Stimulated activated memory B cell treated with anti-CD40 and anti-IgM and Interleukin-4, amounts not matched to agents 10 μg/mL and 1 μg/mL and 100 μg/mL, for 72 hours (primary cell): ENCODE data around the gene IFIT2.
"Not testable (repeated sequence)": the region's sequence is repeated elsewhere in the genome, so short reads cannot be mapped to it uniquely, and the experiment has no call there.

Experiments used
- ATAC-seq: fragments of 150-1000 bp; cut with Tn5 transposase; 2 replicates; pipeline ENCODE4 v1.10.0; 2021
- H3K27ac Mint-ChIP-seq: one replicate; pipeline ENCODE4 v1.8.0; 2022; ENCODE audit warnings: mild to moderate bottlenecking, mixed read lengths
- H3K27me3 Mint-ChIP-seq: one replicate; pipeline ENCODE4 v1.8.0; 2022; ENCODE audit warnings: mixed read lengths
- H3K36me3 Mint-ChIP-seq: one replicate; pipeline ENCODE4 v1.8.0; 2022; ENCODE audit warnings: mixed read lengths
- H3K4me1 Mint-ChIP-seq: one replicate; pipeline ENCODE4 v1.8.0; 2022; ENCODE audit warnings: mixed read lengths
- H3K4me3 Mint-ChIP-seq: one replicate; pipeline ENCODE4 v1.8.0; 2022; ENCODE audit warnings: mild to moderate bottlenecking, moderate library complexity, mixed read lengths
- H3K9me3 Mint-ChIP-seq: one replicate; pipeline ENCODE4 v1.8.0; 2022; ENCODE audit warnings: mixed read lengths

Gene IFIT2

DNA sequence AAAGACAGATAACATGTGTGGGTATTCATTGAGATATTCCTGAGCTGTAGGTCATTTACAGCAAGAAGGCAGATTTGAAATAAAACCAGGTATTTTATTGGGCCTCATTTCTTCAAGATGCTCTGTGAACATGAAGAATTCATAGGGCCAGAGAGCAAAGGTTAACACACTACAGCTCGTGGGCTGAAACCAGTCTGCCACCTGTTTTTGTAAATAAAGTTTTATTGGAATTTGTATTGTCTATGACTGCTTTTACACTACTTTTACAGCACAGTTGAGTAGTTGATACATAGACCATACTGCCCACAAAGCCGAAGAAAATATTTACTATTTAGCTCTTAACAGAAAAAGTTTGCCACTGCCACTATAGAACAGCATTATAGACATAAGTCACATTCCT is 28.2 kb upstream of the IFIT2 start:
- no peaks in the 10 kb centered on the region for H3K4me1 Mint-ChIP-seq
- no peaks in the 10 kb centered on the region for H3K27me3 Mint-ChIP-seq
- no peak for ATAC-seq
- no peak overlapping the region for H3K4me3 Mint-ChIP-seq
- peaks cover 2% of the 10 kb centered on the region for H3K9me3 Mint-ChIP-seq
- no peak overlapping the region for H3K27ac Mint-ChIP-seq
- H3K36me3 Mint-ChIP-seq, result no peaks in the 10 kb centered on the region

GRCh38 chr10:89274928-89275327 is 26.9 kb upstream of the IFIT2 start:
- H3K27ac Mint-ChIP-seq, result no peak overlapping the region
- H3K4me3 Mint-ChIP-seq, result no peak overlapping the region
- no peak for ATAC-seq

DNA sequence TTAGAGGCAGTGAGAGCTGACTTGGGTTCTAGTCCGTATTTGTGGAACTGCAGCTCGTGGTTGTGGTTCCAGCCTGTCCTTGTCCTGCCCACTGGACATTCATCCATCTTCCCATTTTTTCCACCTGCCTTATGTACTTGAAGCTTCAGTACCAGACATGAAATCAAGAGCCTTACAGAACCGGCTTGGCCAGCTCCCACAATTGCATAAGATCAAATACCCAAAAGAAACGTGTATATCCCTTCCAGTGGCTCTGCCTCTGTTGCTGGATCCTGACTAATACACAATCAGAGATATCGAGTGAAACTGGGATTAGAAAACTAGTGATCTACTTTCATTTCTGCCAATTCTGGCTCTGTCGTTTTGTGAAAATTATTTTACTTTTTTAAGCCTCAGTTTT is 26.5 kb upstream of the IFIT2 start:
- no peaks in the 10 kb centered on the region for H3K27me3 Mint-ChIP-seq
- no peak for ATAC-seq
- H3K27ac Mint-ChIP-seq, result no peak overlapping the region
- peaks cover 2% of the 10 kb centered on the region for H3K9me3 Mint-ChIP-seq
- H3K36me3 Mint-ChIP-seq, result no peaks in the 10 kb centered on the region
- H3K4me1 Mint-ChIP-seq, result no peaks in the 10 kb centered on the region
- no peak overlapping the region for H3K4me3 Mint-ChIP-seq

More at GRCh38 chr10:89274928-89275327, 26.9 kb upstream of the IFIT2 start:
- peaks cover 2% of the 10 kb centered on the region for H3K9me3 Mint-ChIP-seq
- no peaks in the 10 kb centered on the region for H3K4me1 Mint-ChIP-seq
- no peaks in the 10 kb centered on the region for H3K27me3 Mint-ChIP-seq
- H3K36me3 Mint-ChIP-seq, result no peaks in the 10 kb centered on the region

DNA sequence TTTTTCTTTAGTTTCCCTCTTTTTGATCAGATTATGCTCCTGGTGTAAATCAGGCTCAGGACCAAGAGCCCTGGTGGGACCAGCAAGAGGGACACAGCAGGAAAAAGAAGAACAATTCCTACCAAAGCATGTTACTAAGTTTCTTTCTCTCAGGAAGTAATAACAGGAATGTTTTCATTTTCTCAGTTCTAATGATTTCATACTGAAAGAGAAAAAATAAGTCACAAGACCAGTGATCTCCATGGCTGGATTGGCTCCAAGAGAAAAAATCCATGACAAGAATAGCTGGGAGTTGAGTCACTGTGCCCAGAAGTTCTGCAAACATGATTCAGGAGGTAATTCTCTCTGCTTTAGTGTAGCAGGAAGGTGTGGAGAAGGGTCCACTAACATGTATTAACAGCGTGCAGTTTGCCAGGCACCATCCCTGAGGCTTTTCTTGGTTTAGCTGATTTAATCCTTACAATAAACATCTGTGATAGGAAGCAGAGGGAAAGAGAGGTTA is 23.8 kb upstream of the IFIT2 start:
- H3K36me3 Mint-ChIP-seq, result no peaks in the 10 kb centered on the region
- no peak overlapping the region for H3K27ac Mint-ChIP-seq
- no peaks in the 10 kb centered on the region for H3K9me3 Mint-ChIP-seq
- H3K4me1 Mint-ChIP-seq, result no peaks in the 10 kb centered on the region
- no peak overlapping the region for H3K4me3 Mint-ChIP-seq
- no peaks in the 10 kb centered on the region for H3K27me3 Mint-ChIP-seq
- ATAC-seq, result no peak

GRCh38 chr10:89278900-89279392 is 22.9 kb upstream of the IFIT2 start:
- Mint-ChIP-seq H3K4me3 (no peak overlapping the region), H3K9me3 (no peaks in the 10 kb centered on the region), H3K4me1 (no peaks in the 10 kb centered on the region), H3K27me3 (no peaks in the 10 kb centered on the region), H3K27ac (no peak overlapping the region), H3K36me3 (no peaks in the 10 kb centered on the region)
- ATAC-seq, result no peak

GRCh38 chr10:89279421-89279869 is 22.4 kb upstream of the IFIT2 start:
- Mint-ChIP-seq H3K27me3 (no peaks in the 10 kb centered on the region), H3K27ac (no peak overlapping the region), H3K9me3 (no peaks in the 10 kb centered on the region), H3K36me3 (no peaks in the 10 kb centered on the region), H3K4me1 (no peaks in the 10 kb centered on the region), H3K4me3 (no peak overlapping the region)
- ATAC-seq, result no peak

- no peaks in the 10 kb centered on the region for H3K4me1 Mint-ChIP-seq
Observed at GRCh38 chr10:89280508-89280907, 21.3 kb upstream of the IFIT2 start.

GRCh38 chr10:89281606-89282395 is 20.0 kb upstream of the IFIT2 start:
- H3K9me3 Mint-ChIP-seq, result no peaks in the 10 kb centered on the region
- H3K4me1 Mint-ChIP-seq, result no peaks in the 10 kb centered on the region
- H3K36me3 Mint-ChIP-seq, result no peaks in the 10 kb centered on the region

More at GRCh38 chr10:89280508-89280907, 21.3 kb upstream of the IFIT2 start:
- Mint-ChIP-seq H3K9me3 (no peaks in the 10 kb centered on the region), H3K4me3 (no peak overlapping the region), H3K36me3 (no peaks in the 10 kb centered on the region), H3K27me3 (no peaks in the 10 kb centered on the region), H3K27ac (no peak overlapping the region)
- ATAC-seq, result no peak

GRCh38 chr10:89283025-89283935 is 18.6 kb upstream of the IFIT2 start:
- Mint-ChIP-seq H3K27me3 (no peaks in the 10 kb centered on the region), H3K27ac (no peak overlapping the region), H3K4me3 (no peak overlapping the region), H3K9me3 (no peaks in the 10 kb centered on the region), H3K36me3 (no peaks in the 10 kb centered on the region), H3K4me1 (no peaks in the 10 kb centered on the region)
- no peak for ATAC-seq

More at GRCh38 chr10:89281606-89282395, 20.0 kb upstream of the IFIT2 start:
- H3K27ac Mint-ChIP-seq, result no peak overlapping the region
- no peak overlapping the region for H3K4me3 Mint-ChIP-seq
- no peaks in the 10 kb centered on the region for H3K27me3 Mint-ChIP-seq
- no peak for ATAC-seq

DNA sequence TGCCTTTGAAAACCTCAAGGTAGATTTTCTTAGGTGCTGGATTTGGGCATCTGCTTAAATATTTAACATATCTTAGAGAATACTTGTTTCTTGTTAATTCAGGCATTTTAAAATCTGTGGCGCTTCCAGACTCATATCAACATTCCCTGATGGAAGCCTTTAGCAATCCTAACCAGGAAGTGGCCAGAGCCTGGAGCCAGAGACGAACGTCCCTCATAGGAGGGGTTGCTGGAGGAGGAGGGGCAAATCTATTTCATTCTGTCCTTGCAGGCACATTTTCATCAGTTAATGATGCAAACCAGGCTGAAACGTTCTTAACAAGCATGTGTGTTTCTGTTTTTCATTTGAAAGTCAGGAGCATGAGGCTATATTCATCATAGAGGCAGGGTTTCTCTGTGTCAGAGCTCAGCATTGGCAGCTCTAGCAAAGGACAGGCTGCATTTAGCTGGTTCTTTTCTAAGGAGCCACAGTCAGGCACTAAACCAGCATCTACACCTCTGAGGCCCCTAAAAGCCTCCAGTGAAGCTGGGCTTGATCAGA is 17.8 kb upstream of the IFIT2 start:
- no peaks in the 10 kb centered on the region for H3K9me3 Mint-ChIP-seq
- H3K27ac Mint-ChIP-seq, result no peak overlapping the region
- H3K4me1 Mint-ChIP-seq, result no peaks in the 10 kb centered on the region
- H3K27me3 Mint-ChIP-seq, result no peaks in the 10 kb centered on the region
- no peaks in the 10 kb centered on the region for H3K36me3 Mint-ChIP-seq
- no peak overlapping the region for H3K4me3 Mint-ChIP-seq
- ATAC-seq, result no peak

DNA sequence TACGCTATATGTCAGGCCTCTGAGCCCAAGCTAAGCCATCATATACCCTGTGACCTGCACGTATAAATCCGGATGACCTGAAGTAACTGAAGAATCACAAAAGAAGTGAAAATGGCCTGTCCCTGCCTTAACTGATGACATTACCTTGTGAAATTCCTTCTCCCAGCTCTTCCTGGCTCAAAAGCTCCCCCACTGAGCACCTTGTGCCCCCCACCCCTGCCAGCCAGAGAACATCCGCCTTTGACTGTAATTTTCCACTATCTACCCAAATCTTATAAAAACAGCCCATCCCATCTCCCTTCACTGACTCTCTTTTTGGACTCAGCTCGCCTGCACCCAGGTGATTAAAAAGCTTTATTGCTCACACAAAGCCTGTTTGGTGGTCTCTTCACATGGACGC is 17.1 kb upstream of the IFIT2 start:
- not testable (repeated sequence) for H3K36me3 Mint-ChIP-seq, H3K27me3 Mint-ChIP-seq

GRCh38 chr10:89285303-89285702 is 16.5 kb upstream of the IFIT2 start:
- H3K27ac Mint-ChIP-seq, H3K36me3 Mint-ChIP-seq, H3K4me1 Mint-ChIP-seq, H3K9me3 Mint-ChIP-seq, ATAC-seq, H3K27me3 Mint-ChIP-seq, H3K4me3 Mint-ChIP-seq: not testable (repeated sequence)

More for the DNA sequence above, 17.1 kb upstream of the IFIT2 start:
- not testable (repeated sequence) for H3K4me3 Mint-ChIP-seq, H3K9me3 Mint-ChIP-seq, ATAC-seq, H3K27ac Mint-ChIP-seq, H3K4me1 Mint-ChIP-seq

GRCh38 chr10:89294721-89295239 is 7.1 kb upstream of the IFIT2 start:
- H3K4me3 Mint-ChIP-seq, result no peak overlapping the region
- peaks cover 21% of the 10 kb centered on the region for H3K4me1 Mint-ChIP-seq
- H3K9me3 Mint-ChIP-seq, result peaks cover 2% of the 10 kb centered on the region
- ATAC-seq, result no peak
- no peaks in the 10 kb centered on the region for H3K36me3 Mint-ChIP-seq
- no peaks in the 10 kb centered on the region for H3K27me3 Mint-ChIP-seq
- H3K27ac Mint-ChIP-seq, result peak overlapping the region; percentile 23

DNA sequence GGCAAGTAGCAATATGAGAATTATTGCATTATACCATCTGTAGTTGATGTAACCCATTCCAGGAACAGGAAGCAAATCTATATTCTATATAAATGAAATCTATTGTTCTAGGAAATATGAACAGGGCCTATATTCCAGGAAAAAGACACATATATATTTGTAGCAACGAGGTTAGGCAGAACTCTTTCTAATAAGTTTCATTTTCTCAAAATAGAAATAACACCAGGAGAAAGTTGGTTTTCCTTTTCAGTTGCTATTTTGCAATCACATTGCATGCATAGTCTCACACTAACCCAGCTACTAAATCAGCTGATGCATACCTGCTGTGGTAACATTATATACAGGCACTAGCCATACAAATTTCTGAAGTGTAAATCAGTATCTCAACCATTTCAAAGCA is 6.2 kb upstream of the IFIT2 start:
- Mint-ChIP-seq H3K27me3 (no peaks in the 10 kb centered on the region), H3K9me3 (peaks cover 2% of the 10 kb centered on the region), H3K4me3 (no peak overlapping the region), H3K27ac (peak overlapping the region; percentile 83), H3K4me1 (peaks cover 21% of the 10 kb centered on the region), H3K36me3 (no peaks in the 10 kb centered on the region)
- no peak for ATAC-seq

DNA sequence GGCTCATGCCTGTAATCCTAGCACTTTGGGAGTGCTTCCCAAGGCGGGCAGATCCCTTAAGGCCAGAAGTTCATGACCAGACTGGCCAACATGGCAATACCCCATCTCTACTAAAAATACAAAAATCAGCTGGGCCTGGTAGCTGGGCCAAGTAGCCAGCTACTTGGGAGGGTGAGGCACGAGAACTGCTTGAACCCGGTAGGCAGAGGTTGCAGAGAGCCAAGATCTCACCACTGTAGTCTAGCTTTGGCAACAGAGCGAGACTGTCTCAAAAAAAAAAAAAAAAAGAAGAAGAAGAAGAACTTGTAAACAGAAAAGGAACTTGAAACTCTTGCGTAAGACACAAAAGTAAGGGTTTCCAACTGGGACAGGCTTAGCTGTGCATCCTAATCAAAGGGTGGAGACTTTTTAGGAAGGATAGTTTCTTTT is 5.6 kb upstream of the IFIT2 start:
- H3K27ac Mint-ChIP-seq, result peak overlapping the region; percentile 83
- H3K36me3 Mint-ChIP-seq, result no peaks in the 10 kb centered on the region
- peaks cover 2% of the 10 kb centered on the region for H3K9me3 Mint-ChIP-seq
- H3K27me3 Mint-ChIP-seq, result no peaks in the 10 kb centered on the region
- peaks cover 25% of the 10 kb centered on the region for H3K4me1 Mint-ChIP-seq
- peak overlapping the region; percentile 32 for H3K4me3 Mint-ChIP-seq
- ATAC-seq, result peak; percentile 76
